Left hindlimb (tissue), 1 donor: ENCODE measurements around the gene UCK1.
A peak's percentile ranks its signal among the peaks of the same experiment; 100 is the strongest.
"Not testable (repeated sequence)": the region's sequence is repeated elsewhere in the genome, so short reads cannot be mapped to it uniquely, and the experiment has no call there.

Source experiments
- DNase-seq: peaks from one replicate; pipeline ENCODE4 v3.0.0-alpha.2; 2018

UCK1 gene

GRCh38 chr9:131523086-131523388, 8.0 kb downstream of the UCK1 start:
- no peak for DNase-seq

- no peak for DNase-seq
Observed at GRCh38 chr9:131522257-131523085, 8.6 kb downstream of the UCK1 start.

GRCh38 chr9:131521822-131522221, 9.2 kb downstream of the UCK1 start:
- DNase-seq = no peak

- DNase-seq = no peak
Observed at GRCh38 chr9:131521203-131521602, 9.9 kb downstream of the UCK1 start.

GRCh38 chr9:131520503-131520902, 10.6 kb downstream of the UCK1 start:
- DNase-seq = no peak

GRCh38 chr9:131518553-131518952, 12.5 kb downstream of the UCK1 start:
- DNase-seq = no peak

- no peak for DNase-seq
Observed at GRCh38 chr9:131517761-131518190, 13.3 kb downstream of the UCK1 start.

GRCh38 chr9:131516930-131517329, 14.1 kb downstream of the UCK1 start:
- no peak for DNase-seq

GRCh38 chr9:131516100-131516499, 15.0 kb downstream of the UCK1 start:
- DNase-seq = no peak

- not testable (repeated sequence) for DNase-seq
Observed at GRCh38 chr9:131515559-131516031, 15.5 kb downstream of the UCK1 start.

- no peak for DNase-seq
Observed at GRCh38 chr9:131513177-131513576, 17.9 kb downstream of the UCK1 start.

GRCh38 chr9:131511880-131512279, 19.2 kb downstream of the UCK1 start:
- DNase-seq = no peak

- DNase-seq = no peak
Observed at GRCh38 chr9:131511416-131511815, 19.6 kb downstream of the UCK1 start.

- DNase-seq = no peak
Observed at GRCh38 chr9:131505012-131505411, 26.1 kb downstream of the UCK1 start.

GRCh38 chr9:131503626-131504465, 27.2 kb downstream of the UCK1 start:
- no peak for DNase-seq

GRCh38 chr9:131502781-131503625, 28.1 kb downstream of the UCK1 start, which contains the start of gene POMT1:
Gene POMT1 (plus strand): TSS chr9:131502918. CDS start chr9:131504219, 1,301 bp downstream.
- peak; percentile 89 for DNase-seq

- DNase-seq = no peak
Observed at GRCh38 chr9:131500939-131501541, 30.0 kb downstream of the UCK1 start.

GRCh38 chr9:131500377-131500776, 30.7 kb downstream of the UCK1 start:
- DNase-seq = no peak

GRCh38 chr9:131499254-131499767, 31.8 kb downstream of the UCK1 start:
- DNase-seq = no peak

GRCh38 chr9:131496844-131497405, 34.1 kb downstream of the UCK1 start:
- DNase-seq = no peak

GRCh38 chr9:131495785-131496184, 35.3 kb downstream of the UCK1 start:
- DNase-seq = no peak
